ENCODE data around the gene LRRC10B. TPM values are rescaled to one million over a fixed set of nuclear protein-coding genes. Genes with fewer than 3 reads are reported as not detected.

LRRC10B gene
- total RNA-seq, 1 experiment from 2014 or later, result not detected

DNA sequence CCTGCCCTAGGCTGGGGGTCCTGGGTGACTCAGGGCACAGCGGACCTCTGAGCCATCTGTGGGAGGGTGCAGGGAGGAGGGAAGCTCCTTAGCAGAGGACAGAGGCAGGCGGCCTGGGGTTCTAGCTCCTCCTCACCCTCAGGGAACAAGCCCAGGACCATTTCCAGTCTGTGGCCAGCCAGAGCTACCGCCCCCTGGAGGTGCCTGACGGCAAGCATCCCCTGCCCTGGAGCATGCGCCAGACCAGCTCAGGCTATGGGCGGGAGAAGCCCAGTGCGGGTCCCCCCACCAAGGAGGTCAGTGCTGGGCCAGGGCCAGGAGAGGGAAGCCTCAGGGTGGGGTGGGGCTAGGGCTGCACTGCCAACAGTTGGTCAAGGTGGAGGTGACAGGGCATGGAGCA lies 26.0 kb upstream of the LRRC10B start:
- in situ Hi-C loops (cut with HindIII; ENCODE audit: low pct_unique_long_range_greater_than_20kb, low sequenced_read_pairs), result no loop called here
- peak; percentile 53 for DNase-seq (ENCODE audit: low read depth, low spot score)

DNA sequence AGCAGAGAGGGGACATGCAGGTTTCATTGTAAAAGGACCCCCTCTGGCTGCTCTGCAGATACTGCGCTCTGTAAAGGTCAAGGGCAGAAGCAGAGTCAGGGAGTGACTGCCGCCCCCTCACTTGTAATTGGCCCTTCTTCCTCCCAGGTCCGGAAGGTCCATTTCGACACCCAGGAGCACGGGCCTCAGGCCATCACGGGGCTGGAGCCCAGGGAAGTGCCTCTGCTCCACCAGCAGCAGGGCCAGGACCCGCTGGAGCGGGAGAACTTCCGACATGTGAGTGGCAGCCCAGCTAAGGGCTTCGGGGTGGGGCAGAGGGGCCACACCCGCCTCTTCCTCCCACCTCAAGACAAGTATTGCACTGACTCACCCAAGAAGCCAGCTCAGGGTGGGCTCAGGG lies 24.0 kb upstream of the LRRC10B start:
- no peak for DNase-seq (ENCODE audit: low read depth, low spot score)
- in situ Hi-C loops (cut with HindIII; ENCODE audit: low pct_unique_long_range_greater_than_20kb, low sequenced_read_pairs), result no loop called here

GRCh38 chr11:61485080-61485479 lies 23.5 kb upstream of the LRRC10B start:
- DNase-seq (ENCODE audit: low read depth, low spot score), result no peak
- in situ Hi-C loops (cut with HindIII; ENCODE audit: low pct_unique_long_range_greater_than_20kb, low sequenced_read_pairs), result no loop called here

- in situ Hi-C loops (cut with HindIII; ENCODE audit: low pct_unique_long_range_greater_than_20kb, low sequenced_read_pairs), result no loop called here
- no peak for DNase-seq (ENCODE audit: low read depth, low spot score)
Observed at GRCh38 chr11:61486011-61486620, 22.4 kb upstream of the LRRC10B start.

GRCh38 chr11:61486779-61487178 lies 21.8 kb upstream of the LRRC10B start:
- in situ Hi-C loops (cut with HindIII; ENCODE audit: low pct_unique_long_range_greater_than_20kb, low sequenced_read_pairs), result no loop called here
- DNase-seq (ENCODE audit: low read depth, low spot score), result no peak

DNA sequence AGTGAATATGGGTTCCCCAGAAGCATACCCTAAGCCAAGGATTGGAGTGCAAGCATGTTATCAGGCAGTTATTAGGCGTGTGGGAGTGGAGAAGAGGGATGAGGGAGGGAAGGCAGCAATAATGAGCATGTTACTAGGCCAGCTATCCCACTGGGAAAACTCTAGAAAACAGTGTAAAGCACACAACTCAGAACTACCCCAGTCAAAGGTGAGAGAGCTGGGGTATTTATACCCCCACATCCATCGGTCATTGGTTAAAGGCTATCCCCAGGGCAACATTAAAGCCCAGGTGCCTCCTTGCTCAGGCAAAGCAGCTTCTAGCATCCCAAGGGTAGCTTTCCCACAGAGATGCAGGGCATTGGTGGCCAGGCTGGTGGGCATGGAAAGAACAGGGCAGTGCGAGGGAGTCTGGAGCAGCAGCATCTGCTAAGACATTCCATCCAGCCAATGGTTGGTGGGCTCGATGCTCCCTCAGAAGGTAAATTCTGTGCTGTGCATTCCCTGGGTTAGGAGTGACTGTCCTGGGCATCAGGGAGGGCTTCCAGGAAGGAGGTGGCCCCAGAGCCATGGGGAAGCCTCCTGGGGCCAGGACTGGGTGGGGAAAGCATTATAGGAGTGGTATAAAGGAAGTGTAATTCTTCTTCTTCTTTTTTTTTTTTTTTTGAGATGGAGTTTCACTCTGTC lies 21.1 kb upstream of the LRRC10B start:
- in situ Hi-C loops (cut with HindIII; ENCODE audit: low pct_unique_long_range_greater_than_20kb, low sequenced_read_pairs), result no loop called here
- no peak for DNase-seq (ENCODE audit: low read depth, low spot score)

DNA sequence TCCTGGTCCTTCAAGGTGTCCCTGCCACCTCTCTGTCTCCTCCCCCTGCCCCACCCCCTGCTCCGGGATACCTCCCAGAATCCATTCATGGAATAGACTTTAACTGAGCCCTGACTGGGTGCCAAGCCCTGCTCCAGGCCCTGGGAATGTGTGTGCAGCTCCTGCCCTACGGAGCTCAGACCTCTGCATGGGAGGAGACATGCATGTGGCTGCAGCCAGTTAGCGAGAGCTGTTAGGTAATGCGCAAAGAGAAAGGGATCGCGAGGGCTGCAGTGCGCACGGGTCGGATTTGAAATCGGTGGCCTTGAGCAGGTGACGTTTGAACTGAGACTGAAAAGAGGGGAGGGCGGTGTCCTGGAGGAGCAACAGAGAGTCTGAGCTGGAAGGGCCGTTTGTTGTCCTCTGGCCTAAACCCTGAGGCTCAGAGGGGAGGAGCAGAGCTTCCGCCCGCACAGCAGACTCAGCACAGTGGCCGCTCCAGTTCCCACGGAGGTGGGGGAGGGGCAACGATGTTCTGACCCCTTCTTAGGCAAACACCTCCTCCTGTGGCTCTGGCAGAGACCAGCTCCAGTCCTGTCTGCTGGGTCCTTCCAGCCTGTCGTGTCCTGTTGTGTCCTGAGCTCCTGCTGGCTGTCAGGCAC lies 19.8 kb upstream of the LRRC10B start:
- DNase-seq (ENCODE audit: low read depth, low spot score), result no peak

DNA sequence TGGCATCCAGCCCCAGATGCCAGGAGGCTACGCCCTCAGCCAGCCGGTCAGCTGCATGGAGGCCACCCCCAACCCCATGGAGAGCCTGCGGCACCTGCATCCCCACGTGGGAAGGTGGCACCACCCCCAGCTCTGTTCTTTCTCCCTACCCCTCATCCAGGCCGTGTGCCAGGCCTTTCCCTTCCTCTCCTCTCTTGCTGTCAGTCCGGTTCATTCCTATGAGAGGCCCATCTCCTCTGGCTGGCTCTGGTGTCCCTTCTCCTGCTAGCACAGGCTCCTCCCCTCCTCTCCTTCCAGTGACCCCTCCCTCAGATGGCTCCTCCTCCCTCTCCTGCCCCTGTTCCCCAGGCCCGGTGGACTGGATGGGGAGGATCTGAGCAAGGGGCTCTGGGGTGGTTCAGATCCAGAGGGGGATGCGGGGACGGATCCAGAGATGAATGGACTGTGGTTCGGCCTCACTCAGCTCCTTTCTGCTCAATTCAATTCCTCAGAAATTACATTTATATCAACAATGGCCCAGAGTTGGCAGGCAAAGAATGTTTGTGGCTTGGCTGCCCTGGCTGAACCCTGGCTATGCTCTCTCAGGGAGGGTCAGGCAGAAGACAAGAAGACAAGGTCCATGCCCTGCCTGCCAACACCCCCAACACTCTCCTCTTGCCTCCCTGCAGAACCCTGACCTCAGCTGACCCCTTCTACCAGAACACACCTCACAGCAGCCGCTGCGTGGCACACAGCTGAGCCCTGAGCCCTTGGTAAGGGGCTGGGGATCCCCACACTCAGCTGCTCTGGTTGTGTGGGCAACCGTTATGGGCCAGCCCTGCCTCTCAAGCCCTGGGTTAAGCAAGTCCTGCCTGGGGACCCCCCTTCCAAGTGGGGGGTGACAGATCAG lies 18.5 kb upstream of the LRRC10B start:
- in situ Hi-C loops (cut with HindIII; ENCODE audit: low pct_unique_long_range_greater_than_20kb, low sequenced_read_pairs), result no loop called here

More for the DNA sequence above, 19.8 kb upstream of the LRRC10B start:
- in situ Hi-C loops (cut with HindIII; ENCODE audit: low pct_unique_long_range_greater_than_20kb, low sequenced_read_pairs), result no loop called here

DNA sequence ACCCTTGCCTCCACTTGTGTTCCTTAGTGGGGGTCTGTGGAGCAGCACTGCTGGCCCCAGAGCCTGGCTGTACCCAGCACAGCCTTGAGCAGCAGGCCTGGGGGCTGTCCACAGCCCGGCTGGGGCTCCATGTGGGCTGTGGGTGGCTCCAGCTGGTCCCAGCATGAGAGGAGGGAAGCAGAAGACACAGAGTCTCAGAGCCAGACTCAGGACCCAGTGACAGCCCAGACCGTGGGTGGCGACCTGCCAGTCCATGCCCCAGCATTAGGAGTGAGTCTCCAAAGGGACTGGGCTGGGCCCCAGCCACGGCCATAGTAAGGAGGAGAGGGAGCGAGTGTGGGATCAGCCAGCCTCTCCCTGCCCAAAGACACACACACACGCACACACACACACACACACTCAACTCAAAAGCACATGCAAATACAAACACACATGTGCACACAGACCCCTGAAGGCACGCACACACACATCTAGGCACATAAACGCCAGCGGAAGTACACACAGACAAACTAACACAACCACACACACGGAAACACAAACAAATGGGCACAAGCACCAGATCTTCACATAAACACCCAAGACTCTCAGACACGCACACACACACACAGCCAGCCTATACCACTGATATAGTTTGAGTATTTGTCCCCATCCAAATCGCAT lies 16.7 kb upstream of the LRRC10B start:
- in situ Hi-C loops (cut with HindIII; ENCODE audit: low pct_unique_long_range_greater_than_20kb, low sequenced_read_pairs), result no loop called here
- DNase-seq (ENCODE audit: low read depth, low spot score), result no peak

More for the DNA sequence above, 18.5 kb upstream of the LRRC10B start:
- DNase-seq (ENCODE audit: low read depth, low spot score), result no peak

DNA sequence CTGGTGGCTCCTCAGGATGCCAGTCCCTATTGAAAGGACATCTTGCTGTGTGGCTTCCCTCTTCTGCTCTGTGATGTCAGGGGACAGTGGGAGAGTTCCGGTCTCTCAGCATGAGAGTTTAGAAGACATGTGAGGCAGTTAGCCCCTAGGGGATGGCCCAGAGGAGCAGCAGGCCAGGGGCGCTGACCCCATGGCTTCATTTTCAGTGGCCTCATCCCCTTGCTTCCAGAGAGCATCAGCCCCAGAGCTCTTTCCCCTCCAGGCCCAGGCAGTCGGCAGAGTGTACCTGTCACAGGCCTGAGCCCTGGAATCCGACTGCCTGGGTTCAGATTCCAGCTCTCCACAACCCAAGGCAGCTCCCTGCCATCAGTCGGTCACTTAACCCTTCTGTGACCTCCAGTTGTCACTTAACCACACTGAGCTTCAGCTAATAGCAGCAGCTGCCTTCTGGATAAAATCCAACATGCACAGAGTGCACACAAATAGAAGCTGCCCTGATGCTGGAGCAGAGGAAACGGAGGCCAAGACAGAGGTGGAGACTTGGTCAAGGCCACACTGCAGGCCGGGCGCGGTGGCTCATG lies 14.1 kb upstream of the LRRC10B start:
- in situ Hi-C loops (cut with HindIII; ENCODE audit: low pct_unique_long_range_greater_than_20kb, low sequenced_read_pairs), result no loop called here
- DNase-seq (ENCODE audit: low read depth, low spot score), result no peak

- in situ Hi-C loops (cut with HindIII; ENCODE audit: low pct_unique_long_range_greater_than_20kb, low sequenced_read_pairs), result no loop called here
- no peak for DNase-seq (ENCODE audit: low read depth, low spot score)
Observed at GRCh38 chr11:61495801-61496601, 12.5 kb upstream of the LRRC10B start.

- in situ Hi-C loops (cut with HindIII; ENCODE audit: low pct_unique_long_range_greater_than_20kb, low sequenced_read_pairs), result no loop called here
- no peak for DNase-seq (ENCODE audit: low read depth, low spot score)
Observed at GRCh38 chr11:61496602-61497400, 11.7 kb upstream of the LRRC10B start.

GRCh38 chr11:61497473-61497872 lies 11.1 kb upstream of the LRRC10B start:
- DNase-seq (ENCODE audit: low read depth, low spot score), result no peak
- in situ Hi-C loops (cut with HindIII; ENCODE audit: low pct_unique_long_range_greater_than_20kb, low sequenced_read_pairs), result no loop called here

- in situ Hi-C loops (cut with HindIII; ENCODE audit: low pct_unique_long_range_greater_than_20kb, low sequenced_read_pairs), result no loop called here
Observed at GRCh38 chr11:61497876-61498275, 10.7 kb upstream of the LRRC10B start.

DNA sequence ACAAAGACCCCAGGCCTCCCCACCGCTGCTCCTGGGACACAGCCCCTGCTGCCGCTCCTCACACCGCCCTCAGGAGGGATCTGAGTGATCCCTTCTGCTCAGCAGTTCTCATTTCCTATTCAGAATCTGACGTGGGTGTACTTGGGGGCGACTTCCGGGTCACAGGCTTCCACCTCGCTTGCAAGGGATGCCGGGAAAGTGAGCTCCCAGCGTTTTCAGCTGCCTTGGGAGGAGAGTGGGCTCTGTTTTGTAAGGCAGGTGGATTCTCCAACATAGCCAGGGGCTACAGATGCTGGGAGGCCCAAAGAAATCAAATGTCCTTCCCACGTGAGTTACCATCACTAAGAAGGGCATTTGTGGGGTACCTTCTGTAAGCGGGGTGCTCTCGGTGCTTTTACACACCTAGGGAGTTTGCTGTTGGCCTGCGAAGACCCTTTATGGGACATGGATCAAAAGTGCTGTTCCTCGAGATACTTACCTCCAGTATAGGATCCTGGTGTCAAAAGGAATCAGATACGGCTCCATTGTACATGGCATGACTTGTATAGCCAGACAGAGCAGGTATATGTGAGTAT lies 9.7 kb upstream of the LRRC10B start:
- in situ Hi-C loops (cut with HindIII; ENCODE audit: low pct_unique_long_range_greater_than_20kb, low sequenced_read_pairs), result no loop called here
- no peak for DNase-seq (ENCODE audit: low read depth, low spot score)

More at GRCh38 chr11:61497876-61498275, 10.7 kb upstream of the LRRC10B start:
- DNase-seq (ENCODE audit: low read depth, low spot score), result no peak

Data from SK-MEL-5 (cell line).